Measurements from ENCODE around the gene NKX1-1.

NKX1-1 gene

GRCh38 chr4:1370321-1371124 lies 35.7 kb downstream of the NKX1-1 start:
- DNase-seq = no peak

GRCh38 chr4:1369479-1370079 lies 36.7 kb downstream of the NKX1-1 start:
- DNase-seq = no peak

GRCh38 chr4:1369091-1369450 lies 37.2 kb downstream of the NKX1-1 start:
- DNase-seq = no peak

GRCh38 chr4:1368421-1369090 lies 37.7 kb downstream of the NKX1-1 start:
- DNase-seq = no peak

- DNase-seq = no peak
These were observed 38.3 kb downstream of the NKX1-1 start for GRCh38 chr4:1367936-1368289.

- DNase-seq = no peak
These were observed 38.9 kb downstream of the NKX1-1 start for GRCh38 chr4:1367230-1367935.

- no peak for DNase-seq
These were observed 39.6 kb downstream of the NKX1-1 start for GRCh38 chr4:1366371-1367229.

GRCh38 chr4:1365271-1366178 lies 40.7 kb downstream of the NKX1-1 start:
- no peak for DNase-seq

GRCh38 chr4:1364748-1365147 lies 41.5 kb downstream of the NKX1-1 start:
- DNase-seq = no peak

GRCh38 chr4:1364217-1364616 lies 42.0 kb downstream of the NKX1-1 start:
- DNase-seq = no peak

GRCh38 chr4:1363513-1363912 lies 42.7 kb downstream of the NKX1-1 start:
- no peak for DNase-seq

- no peak for DNase-seq
These were observed 43.7 kb downstream of the NKX1-1 start for GRCh38 chr4:1362521-1362920.

GRCh38 chr4:1362046-1362445 lies 44.2 kb downstream of the NKX1-1 start:
- DNase-seq = no peak

- no peak for DNase-seq
These were observed 44.8 kb downstream of the NKX1-1 start for GRCh38 chr4:1361431-1361830.

- no peak for DNase-seq
These were observed 45.6 kb downstream of the NKX1-1 start for GRCh38 chr4:1360423-1361283.

GRCh38 chr4:1359976-1360375 lies 46.3 kb downstream of the NKX1-1 start:
- DNase-seq = no peak

GRCh38 chr4:1359144-1359501 lies 47.1 kb downstream of the NKX1-1 start:
- DNase-seq = no peak

- no peak for DNase-seq
These were observed 47.7 kb downstream of the NKX1-1 start for GRCh38 chr4:1358421-1359143.

GRCh38 chr4:1357356-1358248 lies 48.6 kb downstream of the NKX1-1 start:
- no peak for DNase-seq

Data from stimulated activated CD4-positive, alpha-beta T cell treated with anti-CD3 and anti-CD28 coated beads, Interleukin-4, amount 100 ng/mL, for 4 hours (primary cell).